HG03571 (cell line): Measurements from ENCODE around the gene CYP26B1.

Source experiments
- ATAC-seq: cut with Tn5 transposase; IDR thresholded peaks from one replicate; pipeline ENCODE4 v1.9.1; 2021; ENCODE audit not compliant: unreplicated experiment

CYP26B1 gene

DNA sequence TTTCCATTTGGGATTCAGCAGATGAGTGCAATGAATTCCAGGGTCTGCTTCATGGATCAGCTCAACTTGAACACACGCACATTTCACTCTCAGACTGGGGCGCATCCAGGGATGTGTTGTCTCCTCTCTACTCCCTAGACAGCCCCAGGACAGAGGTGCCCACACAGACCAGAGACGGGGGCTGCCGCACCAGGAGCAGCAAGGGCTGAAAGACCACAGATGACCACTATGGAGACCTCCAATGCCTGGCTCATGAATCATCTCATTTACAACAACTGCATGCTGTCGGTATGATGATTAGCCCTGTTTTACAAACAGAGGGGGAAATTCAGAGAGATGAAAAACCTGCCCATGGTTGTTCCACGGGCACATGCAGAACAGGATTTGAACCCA, 63.1 kb downstream of the CYP26B1 start:
- no peak for ATAC-seq

DNA sequence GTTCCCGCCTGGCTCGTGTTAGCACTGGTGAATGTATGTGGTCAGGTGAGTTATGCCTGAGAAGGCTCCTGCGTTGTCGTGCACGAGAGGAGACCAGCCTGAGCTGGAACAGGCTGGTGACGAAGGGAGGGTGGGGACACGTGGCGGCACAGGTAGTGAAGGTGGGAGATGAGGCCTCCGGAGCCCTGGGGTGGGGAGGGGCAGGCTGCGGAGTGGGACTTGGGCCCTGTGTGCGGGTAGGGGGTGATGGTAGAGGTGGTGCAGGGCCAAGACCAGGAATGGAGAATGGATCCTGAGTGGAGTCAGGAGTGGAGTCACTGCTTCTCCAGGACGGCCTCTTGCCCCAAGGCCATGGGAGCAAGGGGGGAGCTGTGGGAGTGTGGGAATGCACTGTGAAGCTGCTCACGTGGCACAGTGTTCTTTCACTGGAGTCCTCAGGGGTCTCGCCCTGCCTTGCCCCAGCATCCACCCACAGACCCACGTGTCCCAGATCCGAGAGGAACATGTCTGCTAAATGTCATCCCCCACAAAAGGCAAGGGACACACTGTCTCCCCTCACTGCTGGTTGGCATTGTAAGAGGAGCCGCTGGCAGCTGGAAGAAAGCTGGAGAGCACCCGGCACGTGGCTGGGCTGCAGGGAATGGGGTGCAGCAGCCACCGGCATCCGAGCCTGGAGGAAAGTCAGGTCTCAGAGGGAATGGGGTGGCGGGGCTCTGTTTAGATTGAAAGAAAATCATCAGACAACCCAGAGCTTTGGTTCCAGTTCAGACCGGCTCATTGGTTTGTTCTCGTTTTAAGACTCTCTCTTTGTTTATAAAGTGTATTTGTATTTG, 63.7 kb downstream of the CYP26B1 start:
- ATAC-seq: no peak

GRCh38 chr2:72082887-72083286, 64.8 kb downstream of the CYP26B1 start:
- ATAC-seq: no peak

DNA sequence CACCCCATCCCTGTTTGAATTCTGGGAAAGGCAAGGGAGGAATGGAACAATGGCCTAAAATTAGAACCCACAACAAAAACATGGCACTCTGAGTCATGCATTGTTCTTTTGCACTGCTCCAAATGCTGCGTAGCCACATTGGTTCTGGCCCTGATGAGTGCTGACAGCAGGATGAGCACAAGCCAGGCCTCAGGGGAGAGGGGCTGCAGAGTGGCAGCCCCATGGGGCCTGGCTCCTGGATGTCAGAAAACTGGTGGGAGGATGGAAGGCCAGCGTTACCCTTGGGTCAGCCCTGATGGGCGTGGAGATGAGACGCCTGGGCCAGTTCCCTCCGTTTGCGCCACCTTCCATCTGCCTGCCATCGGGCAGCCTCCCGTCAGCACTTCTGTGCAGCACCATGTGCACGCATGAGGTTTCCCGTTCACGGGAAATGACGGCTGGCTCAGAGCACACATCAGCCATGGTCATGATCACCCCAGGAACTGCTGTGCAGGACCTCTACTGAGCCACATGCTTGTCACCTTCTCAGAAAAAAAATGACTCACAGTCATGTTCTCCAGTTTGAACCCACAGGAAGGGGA, 65.6 kb downstream of the CYP26B1 start:
- no peak for ATAC-seq

- ATAC-seq: no peak
These were observed 66.2 kb downstream of the CYP26B1 start for GRCh38 chr2:72081451-72081850.

DNA sequence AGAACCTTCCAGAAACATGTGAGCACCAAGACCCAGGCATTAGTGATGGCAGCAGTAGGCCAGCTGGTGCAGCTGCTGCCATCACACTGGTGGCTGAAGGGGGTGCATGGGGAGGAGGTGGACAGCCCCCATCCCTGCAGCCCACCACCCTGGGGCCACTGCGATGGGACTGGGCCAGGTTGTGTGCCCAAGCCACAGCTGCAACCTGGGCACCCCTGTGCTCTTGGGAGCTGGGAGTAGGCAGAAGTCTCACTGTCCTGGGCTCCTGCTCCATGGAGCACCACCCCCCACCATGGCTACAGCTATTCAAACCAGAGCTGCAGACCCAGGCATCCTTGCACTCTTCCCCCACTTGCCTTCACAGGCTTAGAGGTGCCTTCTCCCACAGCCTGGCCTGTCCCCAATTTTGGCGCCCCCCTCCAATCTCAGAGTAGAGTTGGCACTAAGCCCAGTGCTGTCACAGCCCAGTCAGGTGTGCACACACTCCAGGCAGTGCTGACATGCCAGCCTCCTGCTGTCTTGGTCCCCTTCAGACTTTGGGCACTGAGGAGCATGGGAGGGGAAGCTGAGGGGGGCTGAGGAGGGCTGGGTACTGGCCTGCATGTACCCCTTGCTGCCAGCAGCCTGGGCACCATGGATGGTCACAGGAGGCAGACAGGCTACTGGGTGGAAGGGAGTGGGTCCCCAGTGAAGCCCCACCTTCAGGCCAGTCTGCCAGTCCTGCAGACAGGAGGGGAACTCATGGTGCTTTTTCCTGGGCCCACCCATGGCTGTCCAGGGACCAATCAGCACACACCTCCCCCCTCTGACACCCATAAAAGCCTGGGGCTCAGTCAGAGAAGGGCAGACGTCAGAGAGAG, 67.1 kb downstream of the CYP26B1 start:
- no peak for ATAC-seq
